Measurements from ENCODE around the gene RALBP1.
"Not testable (repeated sequence)": the region's sequence is repeated elsewhere in the genome, so short reads cannot be mapped to it uniquely, and the experiment has no call there.

Gene RALBP1

DNA sequence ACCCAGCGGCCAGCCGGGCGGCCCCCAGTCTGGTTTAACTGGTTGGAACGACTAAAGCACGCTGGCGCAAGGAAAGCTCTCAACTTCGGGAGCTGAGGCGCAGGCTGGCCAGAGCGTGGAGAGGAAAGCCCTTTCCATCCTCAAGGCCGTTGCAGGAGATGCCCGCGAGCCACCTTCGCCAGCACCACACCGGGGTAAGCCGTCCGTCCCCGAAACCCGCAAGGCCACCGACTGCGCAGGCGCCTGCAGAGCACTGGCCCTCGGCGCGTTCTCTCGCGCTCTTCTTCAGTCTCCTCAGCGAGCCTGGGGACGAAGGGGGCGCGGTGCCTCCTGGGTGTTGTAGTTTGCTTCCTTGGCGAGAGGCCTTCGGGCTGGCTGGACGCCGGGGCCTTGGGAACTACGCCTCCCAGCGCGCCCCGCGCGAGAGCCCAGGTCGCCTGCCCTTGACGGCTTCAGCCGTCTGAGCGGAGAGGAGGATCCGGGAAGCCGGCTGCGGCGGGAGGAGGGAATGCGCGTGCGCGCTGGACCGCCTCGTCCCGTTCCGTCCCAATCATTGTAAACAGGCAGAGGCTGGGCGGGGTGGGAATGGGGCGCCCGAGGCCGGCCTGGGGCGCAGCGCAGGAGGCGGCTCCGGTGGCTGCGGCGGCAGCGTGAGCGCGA is at the start of gene RALBP1:
TSS of gene RALBP1 (plus strand) at position 531 of the 660 bp plus-strand sequence. CDS start 37,533 bp downstream, outside the sequence.
- DNase-seq (ENCODE audit: low read depth in 3 of 3, low spot score in 1 of 3): peak; percentile 92 to 94 (median 92)

DNA sequence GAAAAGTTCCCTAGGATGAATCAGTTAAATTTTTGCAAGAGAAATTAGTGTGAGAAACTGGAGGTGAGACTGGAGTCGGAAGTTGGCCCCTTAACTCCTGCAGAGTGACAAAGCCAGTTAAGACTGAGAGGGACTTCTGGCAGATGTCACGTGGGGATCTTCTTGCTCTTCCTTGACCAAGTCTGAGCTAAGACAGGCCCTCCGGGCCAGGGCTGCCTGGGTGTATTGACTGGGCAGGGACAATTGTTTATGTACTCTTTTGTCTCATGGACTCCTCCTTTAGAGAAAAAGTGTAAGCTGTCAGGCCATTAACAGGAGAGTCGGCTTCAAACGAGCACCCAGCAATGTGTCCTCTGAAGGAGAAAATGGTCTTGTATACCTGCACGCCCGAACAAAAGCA is 48.6 kb upstream of the RALBP1 start:
- DNase-seq (ENCODE audit: low read depth in 3 of 3, low spot score in 1 of 3): no peak

DNA sequence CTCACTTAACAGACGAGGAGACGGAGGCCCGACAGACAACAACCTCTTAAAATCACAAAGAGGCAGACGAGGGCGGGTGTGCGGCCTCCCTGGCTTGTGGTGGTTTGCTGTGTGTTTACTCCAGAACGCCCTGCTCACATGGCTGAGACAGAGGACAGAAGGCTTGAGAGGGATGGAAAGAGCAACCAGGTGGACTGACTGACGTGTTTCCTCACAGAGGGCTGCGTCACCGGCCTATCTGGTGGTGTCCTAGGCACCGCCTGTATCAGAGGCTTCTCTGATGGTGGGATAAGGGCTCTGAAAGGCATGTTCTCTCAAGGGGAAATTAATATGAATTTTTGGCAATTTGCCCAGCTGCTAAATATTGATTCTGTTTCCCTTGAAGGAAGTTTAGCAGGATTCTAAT is 47.0 kb upstream of the RALBP1 start:
- DNase-seq (ENCODE audit: low read depth in 3 of 3, low spot score in 1 of 3): no peak

DNA sequence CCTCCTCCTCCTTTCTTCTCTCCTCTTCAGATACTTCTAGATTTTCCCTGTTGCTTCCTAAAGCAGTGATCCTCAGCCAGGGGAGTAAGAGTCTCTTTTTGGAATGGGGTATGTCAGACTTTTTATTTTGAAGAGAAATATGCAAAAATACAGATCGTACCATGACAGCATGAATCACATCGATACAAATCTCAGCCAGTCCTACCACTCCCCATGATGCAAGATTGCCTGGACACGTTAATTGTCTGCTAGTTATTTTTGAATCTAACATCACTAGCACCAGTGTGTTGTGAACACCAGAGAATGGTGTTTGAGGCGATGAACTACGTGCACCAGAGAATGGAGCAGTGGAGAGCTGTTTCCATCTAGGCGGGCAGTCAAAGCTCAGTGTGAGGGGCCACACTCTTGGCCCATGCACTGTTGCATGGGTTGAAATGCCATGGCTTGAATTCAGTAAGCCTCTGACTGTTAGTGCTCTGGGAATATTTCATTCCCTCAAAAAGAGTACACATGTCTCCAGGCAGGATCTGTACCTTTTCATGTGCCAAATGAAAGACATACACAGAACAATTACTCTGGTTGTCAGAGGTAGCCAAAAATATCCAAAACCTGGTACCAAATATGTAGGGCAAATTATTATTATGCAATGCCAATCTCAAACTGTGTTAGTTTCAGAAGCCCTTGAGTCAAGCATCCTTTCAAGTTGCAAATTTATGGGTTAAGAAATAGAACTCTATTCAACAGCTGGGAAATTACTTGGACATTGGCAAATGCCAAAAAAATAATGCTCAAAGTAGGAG is 46.3 kb upstream of the RALBP1 start:
- no peak for DNase-seq (ENCODE audit: low read depth in 3 of 3, low spot score in 1 of 3)

DNA sequence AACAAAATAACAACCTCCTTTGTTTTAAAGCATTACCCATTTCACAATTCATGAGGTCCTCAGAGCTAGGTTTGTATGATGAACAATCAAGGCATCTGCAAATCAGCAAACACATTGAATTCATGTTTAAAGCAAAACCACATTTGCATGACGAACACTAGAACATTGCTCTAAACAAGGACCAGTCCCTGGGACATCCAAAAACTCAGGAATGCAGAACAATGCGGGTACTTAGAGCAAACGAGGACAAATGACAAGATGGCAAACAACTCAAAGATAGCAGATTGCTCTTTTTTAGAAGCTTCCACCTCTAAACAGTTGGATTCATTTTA is 45.7 kb upstream of the RALBP1 start:
- DNase-seq (ENCODE audit: low read depth in 3 of 3, low spot score in 1 of 3): no peak

DNA sequence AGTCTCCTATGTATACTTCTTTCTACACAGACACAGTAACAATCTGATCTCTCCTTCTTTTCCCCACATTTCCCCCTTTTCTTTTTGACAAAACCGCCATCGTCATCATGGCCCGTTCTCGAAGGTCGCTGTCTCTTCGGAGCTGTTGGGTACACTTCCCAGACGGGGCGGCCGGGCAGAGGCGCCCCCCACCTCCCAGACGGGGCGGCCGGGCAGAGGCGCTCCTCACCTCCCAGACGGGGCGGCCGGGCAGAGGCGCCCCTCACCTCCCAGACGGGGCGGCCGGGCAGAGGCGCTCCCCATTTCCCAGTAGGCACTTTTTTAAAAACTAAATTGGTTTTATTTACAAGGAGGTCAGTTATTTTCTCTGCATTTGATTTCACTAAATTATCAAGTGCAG is 45.0 kb upstream of the RALBP1 start:
- DNase-seq (ENCODE audit: low read depth in 3 of 3, low spot score in 1 of 3): not testable (repeated sequence)

DNA sequence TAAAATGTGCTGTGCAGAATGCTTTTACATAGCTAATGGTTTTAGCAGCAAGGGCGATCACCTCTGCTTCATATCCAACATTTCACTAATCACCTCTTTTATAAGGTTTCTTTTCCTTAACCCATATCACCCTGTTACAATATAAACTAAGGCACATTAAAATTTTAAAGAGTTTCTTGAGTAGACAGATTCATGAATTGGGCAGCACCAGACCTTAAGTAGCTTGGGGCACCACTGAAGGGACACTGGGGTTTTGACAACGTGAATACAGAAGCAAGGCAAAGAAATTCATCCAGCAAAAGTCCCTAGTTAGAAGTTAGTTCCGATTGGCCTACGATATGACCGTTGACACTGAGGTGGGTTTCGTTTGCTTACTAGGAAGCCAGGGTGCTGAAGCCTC is 44.0 kb upstream of the RALBP1 start:
- no peak for DNase-seq (ENCODE audit: low read depth in 3 of 3, low spot score in 1 of 3)

DNA sequence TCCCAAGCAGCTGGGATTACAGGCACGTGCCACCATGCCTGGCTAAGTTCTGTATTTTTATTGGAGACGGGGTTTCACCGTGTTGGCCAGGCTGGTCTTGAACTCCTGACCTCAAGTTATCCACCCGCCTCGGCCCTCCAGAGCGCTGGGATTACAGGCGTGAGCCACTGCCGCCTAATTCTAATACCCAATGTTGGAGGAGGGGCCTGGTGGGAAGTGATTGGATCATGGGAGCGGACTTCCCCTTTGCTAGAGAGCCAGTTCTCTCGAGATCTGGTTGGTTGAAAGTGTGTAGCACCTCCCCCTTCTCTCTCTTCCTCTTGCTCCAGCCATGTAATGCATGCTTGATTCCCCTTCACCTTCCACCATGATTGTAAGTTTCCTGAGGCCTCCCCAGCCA is 42.2 kb upstream of the RALBP1 start:
- not testable (repeated sequence) for DNase-seq (ENCODE audit: low read depth in 3 of 3, low spot score in 1 of 3)

DNA sequence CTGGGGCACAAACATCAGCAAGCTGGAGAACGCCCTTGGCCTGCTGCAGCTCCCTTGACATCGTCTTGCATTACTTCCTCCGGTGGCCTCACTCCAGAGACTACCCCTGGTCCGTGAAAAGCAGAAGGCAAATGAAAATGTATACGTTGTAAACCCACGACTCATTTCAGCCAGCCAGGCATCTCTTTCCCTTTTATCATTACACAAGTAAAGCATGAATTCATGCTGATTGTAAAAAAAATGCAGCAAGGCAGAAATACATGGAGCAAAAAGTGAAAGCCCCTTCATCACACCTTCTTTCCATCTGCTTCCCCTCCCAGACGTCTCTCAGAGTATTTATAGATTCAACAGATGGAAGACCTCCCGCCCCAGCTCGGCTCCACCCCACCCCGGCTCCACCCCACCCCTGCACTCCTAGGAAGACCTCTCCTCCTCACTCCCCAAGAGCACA is 41.6 kb upstream of the RALBP1 start:
- no peak for DNase-seq (ENCODE audit: low read depth in 3 of 3, low spot score in 1 of 3)

DNA sequence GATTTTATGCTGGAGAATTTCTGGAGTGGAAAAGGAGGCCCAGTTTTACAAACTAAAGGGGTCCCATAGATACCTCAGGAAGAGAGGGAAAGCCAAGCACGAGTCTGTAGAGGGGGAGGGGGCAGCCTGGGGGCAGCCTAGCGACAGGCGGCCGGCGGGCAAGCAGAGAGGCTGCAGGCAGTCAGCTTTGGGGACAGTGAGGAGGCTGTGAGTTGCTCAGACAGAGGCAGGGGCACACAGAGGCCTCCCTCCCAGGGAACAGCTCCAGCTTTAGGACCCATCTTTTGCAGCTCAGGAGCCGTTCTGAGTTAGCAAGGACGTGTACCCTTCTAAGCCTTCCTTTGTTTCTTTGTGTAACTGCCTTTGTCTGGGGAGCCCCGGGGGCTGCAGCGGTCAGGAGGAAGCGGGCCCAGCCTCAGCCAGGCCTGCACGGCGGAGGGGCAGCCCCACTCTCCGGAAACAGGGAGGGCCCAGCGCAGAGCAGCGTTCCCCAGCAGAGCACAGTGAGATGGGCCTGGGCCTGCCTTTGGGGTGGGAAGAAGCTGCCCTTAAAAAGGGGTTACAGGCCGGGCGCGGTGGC is 41.1 kb upstream of the RALBP1 start:
- DNase-seq (ENCODE audit: low read depth in 3 of 3, low spot score in 1 of 3): no peak

DNA sequence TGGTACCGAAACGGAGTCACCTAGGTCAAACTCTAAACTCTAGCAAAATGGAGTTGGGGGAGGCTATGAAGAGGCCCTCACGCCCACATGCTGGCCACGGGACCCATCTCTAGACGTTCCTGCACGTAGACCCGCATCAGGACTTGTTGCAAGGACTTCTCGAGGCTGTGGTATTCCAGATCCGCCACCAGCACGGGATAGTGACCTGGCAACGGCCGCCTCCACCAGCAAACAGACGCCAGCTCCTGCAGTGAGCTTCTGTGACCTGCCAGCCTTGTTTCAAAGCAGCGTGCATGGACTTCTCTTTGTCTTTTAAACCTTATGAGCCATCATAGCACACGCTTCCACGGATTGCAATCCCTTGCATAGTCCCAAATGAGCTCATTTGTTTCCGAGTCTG is 40.3 kb upstream of the RALBP1 start:
- no peak for DNase-seq (ENCODE audit: low read depth in 3 of 3, low spot score in 1 of 3)

DNA sequence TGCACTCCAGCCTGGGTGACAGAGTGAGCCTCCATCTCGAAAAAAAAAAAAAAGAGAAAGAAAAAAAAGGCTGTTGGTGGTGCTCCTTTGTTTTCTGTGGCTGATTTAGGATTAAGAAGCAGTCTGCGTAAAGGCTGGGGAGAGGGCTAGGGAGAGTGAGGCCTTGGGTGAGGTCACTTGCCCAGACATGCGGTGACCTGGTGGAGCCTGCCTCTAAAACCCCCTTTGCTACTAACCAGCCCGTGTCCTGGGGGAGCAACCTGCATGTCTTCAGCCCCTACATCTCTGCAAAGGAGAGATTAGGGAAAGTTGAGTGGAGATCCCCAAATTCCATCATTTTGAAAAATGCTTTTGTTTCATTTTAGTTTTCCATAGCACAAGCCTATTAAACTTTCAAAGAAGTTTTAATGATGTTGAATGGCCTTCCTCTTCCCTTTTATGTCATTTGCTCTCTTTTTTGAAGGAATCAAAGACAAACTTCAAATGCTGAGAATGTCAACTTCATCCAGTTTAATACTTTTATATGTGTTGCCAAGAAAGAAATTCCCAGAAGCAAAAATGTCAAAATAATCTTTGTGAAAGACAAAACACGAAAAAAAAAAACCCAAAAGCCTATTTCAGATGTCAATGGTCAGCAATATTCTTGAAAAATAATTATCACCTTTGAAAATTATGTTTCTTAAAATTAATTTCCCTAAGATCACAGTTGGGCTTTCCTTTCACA is 38.9 kb upstream of the RALBP1 start:
- no peak for DNase-seq (ENCODE audit: low read depth in 3 of 3, low spot score in 1 of 3)

DNA sequence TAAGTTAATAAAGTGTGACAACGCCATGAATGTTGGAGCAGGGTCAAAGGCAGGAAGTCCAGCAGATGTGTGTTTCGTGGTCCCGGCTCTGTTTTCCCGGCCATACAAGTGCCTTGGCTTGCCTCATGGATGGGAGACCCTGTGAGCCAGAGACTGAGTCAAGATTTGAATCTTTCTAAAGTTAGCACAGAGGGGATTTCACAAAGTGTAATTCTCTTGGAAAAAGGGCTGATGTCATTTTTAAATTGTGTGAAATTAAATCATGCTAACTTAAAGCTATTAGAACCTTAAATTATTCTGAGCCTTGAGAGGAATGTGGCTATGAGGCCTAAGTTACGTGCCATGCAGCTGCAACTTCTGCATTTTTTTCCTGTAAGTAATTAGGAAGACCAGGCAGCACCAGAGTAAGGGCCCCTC is 38.3 kb upstream of the RALBP1 start:
- DNase-seq (ENCODE audit: low read depth in 3 of 3, low spot score in 1 of 3): no peak

DNA sequence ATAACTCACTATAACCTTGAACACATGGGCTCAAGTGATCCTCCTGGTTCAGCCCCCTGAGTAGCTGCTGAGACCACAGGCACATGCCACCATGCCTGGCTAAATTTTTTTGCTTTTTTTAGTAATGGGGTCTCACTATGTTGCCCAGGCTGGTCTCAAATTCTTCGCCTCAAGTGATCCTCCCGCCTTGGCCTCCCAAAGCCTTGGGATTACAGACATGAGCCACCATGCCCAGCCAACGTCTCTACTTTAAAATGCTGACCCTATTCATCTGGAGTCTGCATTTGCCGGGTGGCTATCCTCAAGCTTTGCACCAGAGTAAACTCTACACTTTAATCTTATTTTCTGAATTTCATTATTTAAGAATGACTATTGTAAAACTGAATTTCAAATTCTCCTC is 37.6 kb upstream of the RALBP1 start:
- no peak for DNase-seq (ENCODE audit: low read depth in 3 of 3, low spot score in 1 of 3)

DNA sequence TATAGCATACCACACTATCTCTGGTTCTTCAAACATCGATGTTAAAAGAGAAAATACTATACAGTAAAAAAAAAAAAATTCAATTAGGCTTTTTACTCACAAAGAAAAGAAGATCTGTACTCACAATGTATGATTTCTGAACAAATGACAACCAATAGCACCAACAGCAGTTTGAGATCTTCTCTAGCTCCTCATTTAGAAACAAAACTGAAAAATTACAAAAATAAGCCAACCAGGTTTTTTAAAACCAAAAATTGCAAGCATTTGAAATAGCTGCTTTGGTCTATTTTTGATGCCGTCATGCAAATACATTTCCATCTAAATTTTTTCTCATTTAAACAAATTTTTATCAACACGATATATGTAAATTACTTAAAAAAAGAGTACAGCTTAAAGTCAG is 34.3 kb upstream of the RALBP1 start:
- no peak for DNase-seq (ENCODE audit: low read depth in 3 of 3, low spot score in 1 of 3)

DNA sequence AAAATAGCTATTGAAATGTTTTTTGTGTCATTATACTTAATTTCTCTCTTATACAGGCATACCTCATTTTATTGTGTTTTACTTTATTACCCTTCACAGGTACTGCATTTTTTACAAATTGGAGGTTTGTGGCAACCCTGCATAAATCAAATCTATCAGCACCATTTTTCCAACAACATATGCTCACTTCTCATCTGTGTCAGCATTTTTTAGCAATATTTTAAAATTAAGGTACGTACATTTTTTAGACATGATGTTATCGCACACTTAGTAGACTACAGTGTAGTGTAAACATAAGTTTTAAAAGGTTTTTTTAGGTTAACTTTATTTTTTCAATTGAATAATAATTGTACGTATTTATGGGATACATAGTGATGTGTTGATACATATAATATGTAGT is 30.8 kb upstream of the RALBP1 start:
- DNase-seq (ENCODE audit: low read depth in 3 of 3, low spot score in 1 of 3): no peak

DNA sequence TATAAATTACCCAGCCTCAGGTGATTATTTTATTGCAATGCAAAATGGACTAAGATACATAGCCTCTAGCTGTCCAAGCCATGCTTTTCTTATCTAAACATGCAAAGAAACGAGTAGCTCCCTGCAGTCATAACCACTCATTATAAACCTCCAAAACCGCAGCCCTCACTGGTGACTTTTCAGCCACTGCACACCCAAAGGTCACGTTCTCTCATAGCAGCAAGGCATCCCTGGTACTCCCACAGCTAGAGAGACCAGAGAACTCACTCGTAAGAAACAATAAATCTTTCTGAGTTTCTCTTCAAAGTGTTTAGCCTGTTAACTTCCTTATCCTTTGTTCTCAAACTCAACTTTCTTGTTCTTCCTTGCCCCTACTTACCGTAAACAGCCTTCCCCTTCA is 28.5 kb upstream of the RALBP1 start:
- no peak for DNase-seq (ENCODE audit: low read depth in 3 of 3, low spot score in 1 of 3)

DNA sequence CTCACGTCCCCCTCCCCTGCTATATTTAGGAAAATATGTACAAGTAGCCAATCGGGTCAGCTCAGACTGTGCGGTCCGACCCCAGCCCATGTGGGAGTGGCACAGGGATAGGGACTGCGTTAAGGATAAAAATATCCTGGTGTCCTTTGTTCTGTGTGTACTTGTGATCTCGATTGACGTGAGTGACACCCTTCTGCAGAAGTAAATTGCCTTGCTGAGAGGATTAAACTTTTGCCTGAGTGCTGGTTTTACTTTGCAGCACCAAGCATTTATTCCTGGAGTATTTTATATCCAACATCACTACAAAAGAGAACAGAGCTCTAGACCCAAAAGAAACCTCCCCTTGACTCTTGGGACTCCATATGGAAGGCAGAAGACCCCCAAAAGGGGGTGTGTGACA is 28.0 kb upstream of the RALBP1 start:
- DNase-seq (ENCODE audit: low read depth in 3 of 3, low spot score in 1 of 3): no peak

DNA sequence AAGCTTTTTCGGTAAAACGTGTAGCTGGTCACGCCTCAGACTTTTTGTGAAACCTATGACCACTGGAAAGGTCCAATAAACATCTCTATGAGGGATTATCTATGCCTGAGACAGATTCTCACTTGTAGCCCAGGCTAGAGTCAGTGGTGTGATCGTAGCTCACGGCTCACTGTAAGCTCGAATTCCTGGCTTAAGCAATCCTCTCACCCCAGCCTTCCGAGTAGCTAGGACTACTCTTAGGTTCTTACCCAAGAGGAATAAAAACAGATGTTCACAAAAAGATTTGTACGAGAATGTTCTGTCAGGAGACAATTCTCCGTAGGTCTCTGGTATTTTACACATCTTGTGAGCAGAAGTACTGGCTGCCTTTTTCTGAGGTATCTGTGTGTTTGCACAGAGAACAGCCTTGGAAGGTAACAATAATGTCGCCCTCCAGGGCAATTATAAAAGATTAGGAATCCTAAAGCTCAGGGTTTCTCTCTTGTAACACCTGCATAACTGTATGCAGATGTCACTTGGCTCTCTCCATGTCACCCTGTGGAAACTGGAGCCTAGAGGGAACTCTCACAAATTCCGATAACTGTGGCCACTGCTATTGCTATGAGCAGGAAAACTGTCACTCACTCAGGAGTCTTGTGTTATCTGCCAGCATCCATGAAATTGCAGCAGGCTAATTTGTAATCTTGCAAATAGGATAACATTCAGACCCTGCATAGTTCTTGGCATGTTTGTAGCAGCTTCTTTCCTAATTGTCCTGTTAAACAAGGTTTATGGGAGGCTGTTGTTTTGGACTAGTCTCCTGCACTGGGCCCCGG is 25.5 kb upstream of the RALBP1 start:
- DNase-seq (ENCODE audit: low read depth in 3 of 3, low spot score in 1 of 3): no peak

DNA sequence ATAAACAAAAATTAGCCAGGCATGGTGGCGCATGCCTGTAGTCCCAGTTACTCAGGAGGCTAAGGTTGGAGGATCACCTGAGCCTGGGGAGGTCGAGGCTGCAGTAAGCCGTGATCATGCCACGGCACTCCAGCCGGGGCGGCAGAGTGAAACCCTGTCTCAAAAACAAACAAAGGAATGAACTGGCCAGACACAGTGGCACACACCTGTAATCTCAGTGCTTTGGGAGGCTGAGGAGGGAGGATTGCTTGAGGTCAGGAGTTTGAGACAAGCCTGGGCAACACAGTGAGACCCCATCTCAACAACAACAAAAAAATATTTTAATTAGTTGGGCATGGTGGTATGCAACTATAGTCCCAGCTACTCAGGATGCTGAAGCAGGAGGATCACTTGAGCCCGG is 24.4 kb upstream of the RALBP1 start:
- DNase-seq (ENCODE audit: low read depth in 3 of 3, low spot score in 1 of 3): not testable (repeated sequence)

DNA sequence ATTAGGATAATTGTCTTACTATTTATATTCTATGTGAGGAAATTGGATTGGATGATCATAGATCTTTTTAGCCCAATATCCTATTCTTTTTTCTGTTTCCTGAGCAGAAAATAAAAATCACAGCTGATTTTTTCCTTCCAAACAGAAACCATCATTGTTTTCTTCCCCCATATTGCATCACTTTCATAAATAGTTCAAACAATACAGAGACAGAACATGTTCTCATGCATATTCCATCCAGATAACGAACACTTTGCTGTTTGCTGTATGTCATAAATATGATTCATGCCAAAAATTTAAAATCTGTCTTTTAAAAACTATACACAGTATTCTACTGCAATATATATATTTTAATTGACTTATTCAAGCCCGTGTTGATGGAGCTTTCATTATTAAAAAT is 22.0 kb upstream of the RALBP1 start:
- DNase-seq (ENCODE audit: low read depth in 3 of 3, low spot score in 1 of 3): no peak
